Measurements from ENCODE around the gene REXO1.
"Not testable (repeated sequence)": the region's sequence is repeated elsewhere in the genome, so short reads cannot be mapped to it uniquely, and the experiment has no call there.

The REXO1 gene

GRCh38 chr19:1848399-1849131 is at the start of gene REXO1:
REXO1 (minus strand) TSS chr19:1848483; CDS start chr19:1848358, 125 bp downstream.
- peak; percentile 73 for DNase-seq

- no peak for DNase-seq
Measured at GRCh38 chr19:1896508-1896907, 48.2 kb upstream of the REXO1 start.

GRCh38 chr19:1893791-1894190 is 45.5 kb upstream of the REXO1 start:
- DNase-seq = no peak

GRCh38 chr19:1889907-1890306 is 41.6 kb upstream of the REXO1 start:
- DNase-seq = no peak

- DNase-seq = no peak
Measured at GRCh38 chr19:1888385-1888784, 40.1 kb upstream of the REXO1 start.

- DNase-seq = not testable (repeated sequence)
Measured at GRCh38 chr19:1886360-1886759, 38.1 kb upstream of the REXO1 start.

- DNase-seq = peak; percentile 89
Measured at GRCh38 chr19:1885398-1886119, 37.3 kb upstream of the REXO1 start, which contains the start of gene ABHD17A. ABHD17A (minus strand) TSS chr19:1885496; CDS start chr19:1881566, 3,930 bp downstream.

- no peak for DNase-seq
Measured at GRCh38 chr19:1884719-1885334, 36.5 kb upstream of the REXO1 start.

GRCh38 chr19:1884291-1884718 is 36.0 kb upstream of the REXO1 start:
- DNase-seq = no peak

GRCh38 chr19:1883784-1884183 is 35.5 kb upstream of the REXO1 start:
- DNase-seq = no peak

GRCh38 chr19:1882786-1883692 is 34.8 kb upstream of the REXO1 start:
- DNase-seq = no peak

- DNase-seq = no peak
Measured at GRCh38 chr19:1882089-1882785, 34.0 kb upstream of the REXO1 start.

GRCh38 chr19:1881393-1882088 is 33.3 kb upstream of the REXO1 start:
- not testable (repeated sequence) for DNase-seq

- DNase-seq = no peak
Measured at GRCh38 chr19:1880611-1881392, 32.5 kb upstream of the REXO1 start.

- DNase-seq = not testable (repeated sequence)
Measured at GRCh38 chr19:1879982-1880381, 31.7 kb upstream of the REXO1 start.

GRCh38 chr19:1878583-1878982 is 30.3 kb upstream of the REXO1 start:
- not testable (repeated sequence) for DNase-seq

- not testable (repeated sequence) for DNase-seq
Measured at GRCh38 chr19:1877280-1877660, 29.0 kb upstream of the REXO1 start.

- DNase-seq = not testable (repeated sequence)
Measured at GRCh38 chr19:1876496-1877279, 28.4 kb upstream of the REXO1 start.

GRCh38 chr19:1875646-1876495 is 27.6 kb upstream of the REXO1 start:
- peak; percentile 64 for DNase-seq
